DND-41 (cell line): Measurements from ENCODE around the gene ENKD1.

Experiments
- ATAC-seq: fragments of 200-7000 bp; cut with Tn5 transposase; 3 replicates; pipeline ENCODE4 v1.9.1; 2021; ENCODE audit warnings: low read depth; ENCODE audit not compliant: insufficient read depth
- DNase-seq: peaks from one replicate; pipeline ENCODE4 v3.0.0-alpha.2; 2020
- H2AFZ ChIP-seq: 2 replicates; pipeline ENCODE4 v1.6.0; 2012; ENCODE audit warnings: low read depth, low read length
- H3K27ac ChIP-seq: 2 replicates; pipeline ENCODE4 v1.5.1; 2012; ENCODE audit warnings: low read length, inconsistent platforms
- H3K27me3 ChIP-seq: fragments of 200-600 bp; sonication (generic); 2 replicates; pipeline ENCODE4 v1.6.0; 2012; ENCODE audit warnings: low read length, mild to moderate bottlenecking, inconsistent platforms; ENCODE audit not compliant: insufficient read depth, poor library complexity
- H3K36me3 ChIP-seq: 2 replicates; pipeline ENCODE4 v1.5.1; 2012; ENCODE audit warnings: low read length, inconsistent platforms; ENCODE audit not compliant: insufficient read depth
- H3K4me1 ChIP-seq: 2 replicates; pipeline ENCODE4 v1.5.1; 2012; ENCODE audit warnings: mild to moderate bottlenecking, low read length; ENCODE audit not compliant: insufficient read depth
- H3K4me2 ChIP-seq: 2 replicates; pipeline ENCODE4 v1.6.0; 2012; ENCODE audit warnings: mild to moderate bottlenecking, moderate library complexity, low read length, inconsistent platforms; ENCODE audit not compliant: insufficient read depth
- H3K4me3 ChIP-seq, 2 experiments: fragments of 200-600 bp in 1 of 2; shearing (Covaris generic) in 1 of 2; 2 replicates each; pipeline ENCODE4 v1.5.1; 2012 to 2016; ENCODE audit warnings: inconsistent platforms in 2 of 2, low read length in 2 of 2, mild to moderate bottlenecking in 2 of 2, low read depth in 1 of 2, moderate library complexity in 1 of 2
- H3K79me2 ChIP-seq: 2 replicates; pipeline ENCODE4 v1.6.0; 2012; ENCODE audit warnings: low read length, inconsistent platforms; ENCODE audit not compliant: insufficient read depth
- H3K9ac ChIP-seq: 2 replicates; pipeline ENCODE4 v1.6.0; 2012; ENCODE audit warnings: low read depth, mild to moderate bottlenecking, inconsistent platforms, low read length, moderate library complexity
- H3K9me3 ChIP-seq: 2 replicates; pipeline ENCODE4 v1.5.1; 2012; ENCODE audit warnings: low read length, moderate library complexity, mild to moderate bottlenecking, inconsistent platforms; ENCODE audit not compliant: insufficient read depth, severe bottlenecking
- H4K20me1 ChIP-seq: 2 replicates; pipeline ENCODE4 v1.6.0; 2012; ENCODE audit warnings: low read length; ENCODE audit not compliant: insufficient read depth
- EZH2 ChIP-seq: IDR thresholded peaks from 3 replicates; pipeline ENCODE4 v1.6.1; 2012; ENCODE audit warnings: borderline replicate concordance, low read depth, mild to moderate bottlenecking, moderate library complexity, low read length, inconsistent platforms; ENCODE audit not compliant: severe bottlenecking
- TF ChIP-seq, protein P1 (sequence below): IDR thresholded peaks from 2 replicates; pipeline ENCODE4 v1.5.1; 2012; ENCODE audit warnings: borderline replicate concordance, low read length, moderate library complexity, mild to moderate bottlenecking; ENCODE audit not compliant: poor library complexity, severe bottlenecking; ENCODE audit errors: extremely low read depth

ENKD1 gene

DNA sequence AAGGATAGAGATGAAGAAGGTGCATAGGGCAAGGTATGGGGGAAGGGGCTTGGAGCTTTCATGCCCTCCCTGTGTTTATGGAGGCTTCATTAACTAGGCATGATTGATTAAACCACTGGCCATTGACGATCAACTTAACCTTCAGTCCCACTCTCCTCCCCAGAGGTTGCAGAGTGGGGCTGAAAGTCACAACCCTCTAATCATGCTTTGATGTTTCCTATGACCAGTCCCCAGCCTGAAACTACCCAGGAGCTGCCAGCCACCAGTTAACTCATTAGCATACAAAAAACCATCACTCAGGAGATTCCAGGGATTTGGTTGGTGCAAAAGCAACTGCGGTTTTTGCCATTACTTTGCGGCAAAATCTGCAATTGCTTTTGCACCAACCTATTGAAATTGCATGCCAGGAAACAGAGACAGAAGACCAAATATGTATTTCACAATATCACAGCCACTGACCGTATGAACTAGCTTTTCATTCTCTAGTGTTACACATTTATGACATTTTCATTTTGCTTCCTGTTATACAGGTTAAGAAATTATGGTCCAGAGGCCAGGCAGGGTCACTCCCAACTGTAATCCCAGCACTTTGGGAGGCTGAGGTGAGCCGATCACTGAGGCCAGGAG, 47.2 kb upstream of the ENKD1 start:
- Histone ChIP-seq H3K4me1 (peaks cover 22% of the 10 kb centered on the region), H2AFZ (no peak overlapping the region), H4K20me1 (0 out of 2 replicates have a peak, but pooled peaks cover 6% of the 10 kb centered on the region), H3K4me2 (no peak overlapping the region), H3K79me2 (peaks cover 78% of the 10 kb centered on the region), H3K27me3 (no peaks in the 10 kb centered on the region), H3K4me3 (no peak overlapping the region), H3K9ac (no peak overlapping the region), H3K27ac (no peak overlapping the region), H3K36me3 (no peaks in the 10 kb centered on the region), H3K9me3 (no peaks in the 10 kb centered on the region)
- ATAC-seq (no peak), DNase-seq (no peak)
- TF ChIP-seq, protein P1, sequence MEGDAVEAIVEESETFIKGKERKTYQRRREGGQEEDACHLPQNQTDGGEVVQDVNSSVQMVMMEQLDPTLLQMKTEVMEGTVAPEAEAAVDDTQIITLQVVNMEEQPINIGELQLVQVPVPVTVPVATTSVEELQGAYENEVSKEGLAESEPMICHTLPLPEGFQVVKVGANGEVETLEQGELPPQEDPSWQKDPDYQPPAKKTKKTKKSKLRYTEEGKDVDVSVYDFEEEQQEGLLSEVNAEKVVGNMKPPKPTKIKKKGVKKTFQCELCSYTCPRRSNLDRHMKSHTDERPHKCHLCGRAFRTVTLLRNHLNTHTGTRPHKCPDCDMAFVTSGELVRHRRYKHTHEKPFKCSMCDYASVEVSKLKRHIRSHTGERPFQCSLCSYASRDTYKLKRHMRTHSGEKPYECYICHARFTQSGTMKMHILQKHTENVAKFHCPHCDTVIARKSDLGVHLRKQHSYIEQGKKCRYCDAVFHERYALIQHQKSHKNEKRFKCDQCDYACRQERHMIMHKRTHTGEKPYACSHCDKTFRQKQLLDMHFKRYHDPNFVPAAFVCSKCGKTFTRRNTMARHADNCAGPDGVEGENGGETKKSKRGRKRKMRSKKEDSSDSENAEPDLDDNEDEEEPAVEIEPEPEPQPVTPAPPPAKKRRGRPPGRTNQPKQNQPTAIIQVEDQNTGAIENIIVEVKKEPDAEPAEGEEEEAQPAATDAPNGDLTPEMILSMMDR: no peak
- no peak for TF ChIP-seq EZH2

DNA sequence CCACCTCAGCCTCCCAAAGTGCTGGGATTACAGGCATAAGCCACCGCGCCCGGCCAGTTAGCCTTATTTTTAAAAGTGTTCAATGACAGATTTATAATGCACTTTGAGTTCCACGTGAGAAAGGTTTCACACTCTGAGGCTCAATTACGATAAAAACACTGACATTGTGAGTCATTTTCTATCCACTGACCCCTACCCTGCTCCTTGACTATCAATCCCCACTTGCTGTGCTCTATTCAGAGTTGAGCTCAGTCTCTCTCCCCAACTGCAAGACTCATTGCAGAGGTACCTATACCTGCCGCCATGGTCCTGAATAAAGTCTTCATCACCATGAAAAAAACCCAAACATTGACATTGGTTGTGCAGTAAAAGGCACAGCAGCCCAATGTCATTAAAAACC, 44.1 kb upstream of the ENKD1 start:
- TF ChIP-seq EZH2: no peak
- TF ChIP-seq, protein P1: no peak
- H2AFZ ChIP-seq: no peak overlapping the region
- H3K9me3 ChIP-seq: no peaks in the 10 kb centered on the region
- H3K79me2 ChIP-seq: peaks cover 72% of the 10 kb centered on the region
- no peak overlapping the region for H3K27ac ChIP-seq
- H3K9ac ChIP-seq: no peak overlapping the region
- no peaks in the 10 kb centered on the region for H3K4me1 ChIP-seq
- H3K4me2 ChIP-seq: no peak overlapping the region
- DNase-seq: no peak
- no peak overlapping the region for H3K4me3 ChIP-seq
- no peaks in the 10 kb centered on the region for H3K36me3 ChIP-seq
- no peak for ATAC-seq
- peaks cover 4% of the 10 kb centered on the region; the same call in 1 of the 2 replicates for H4K20me1 ChIP-seq
- no peaks in the 10 kb centered on the region for H3K27me3 ChIP-seq

DNA sequence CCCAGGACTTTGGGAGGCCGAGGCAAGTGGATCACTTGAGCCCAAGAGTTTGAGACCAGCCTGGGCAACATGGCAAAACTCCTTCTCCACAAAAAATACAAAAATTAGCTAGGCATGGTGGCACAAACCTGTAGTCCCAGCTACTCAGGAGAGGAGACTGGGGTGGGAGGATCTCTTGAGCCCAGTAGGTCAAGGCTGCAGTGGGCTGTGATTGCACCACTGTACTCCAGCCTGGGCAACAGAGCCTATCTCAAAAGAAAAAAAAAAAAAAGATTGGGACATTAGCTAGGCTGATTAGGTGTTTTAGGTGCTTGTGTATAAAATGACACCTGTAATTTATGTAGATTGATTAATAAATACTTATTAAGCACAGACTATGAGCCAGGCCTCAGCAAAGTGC, 42.5 kb upstream of the ENKD1 start:
- Histone ChIP-seq H3K4me2 (no peak overlapping the region), H3K4me1 (0 out of 2 replicates have a peak, but pooled peaks cover 2% of the 10 kb centered on the region), H3K4me3 (no peak overlapping the region), H3K36me3 (no peaks in the 10 kb centered on the region), H4K20me1 (peaks cover 4% of the 10 kb centered on the region; the same call in 1 of the 2 replicates), H3K27me3 (no peaks in the 10 kb centered on the region), H3K9me3 (no peaks in the 10 kb centered on the region), H2AFZ (no peak overlapping the region), H3K27ac (no peak overlapping the region), H3K9ac (no peak overlapping the region), H3K79me2 (peaks cover 71% of the 10 kb centered on the region)
- ATAC-seq (no peak), DNase-seq (no peak)
- TF ChIP-seq, protein P1: no peak
